ENCODE measurements around the gene MAP3K5.
A peak's percentile ranks its signal among the peaks of the same experiment; 100 is the strongest.

Gene MAP3K5

DNA sequence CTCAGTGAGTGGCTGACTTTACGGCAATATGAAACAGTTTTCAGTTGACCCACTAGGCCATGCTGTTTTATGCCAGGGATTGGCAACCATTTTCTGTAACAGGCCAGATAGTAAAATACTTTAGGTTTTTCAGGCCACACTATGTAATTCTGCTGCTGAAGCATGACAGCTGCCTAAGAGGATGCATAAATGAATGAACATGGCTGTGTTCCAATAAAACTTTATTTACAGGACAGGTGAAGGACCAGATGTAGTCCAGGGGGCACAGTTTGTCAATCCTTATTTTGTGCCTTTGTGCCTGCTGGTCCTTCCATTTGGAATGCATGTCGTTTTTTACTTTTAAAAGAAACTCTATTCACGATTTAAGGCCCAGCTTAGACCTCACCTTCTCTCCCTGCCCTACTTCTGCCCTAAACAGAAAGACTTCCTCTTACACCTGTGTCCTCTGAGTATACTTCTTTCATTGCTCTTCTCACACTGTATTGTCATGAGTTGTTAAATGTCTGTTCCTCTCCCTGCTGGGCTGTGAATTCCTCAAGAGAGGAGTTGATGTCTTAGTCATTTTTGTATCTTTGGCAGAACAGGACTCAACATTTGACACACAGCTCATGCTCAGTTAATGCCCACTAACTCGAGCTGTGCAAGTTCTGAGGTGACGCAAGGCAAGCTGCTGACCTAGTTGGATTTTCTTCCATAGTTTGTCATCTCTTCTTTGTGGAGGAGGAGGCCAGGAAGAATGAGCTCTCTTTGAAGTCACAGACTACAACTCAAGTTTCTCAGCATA lies 152.0 kb downstream of the MAP3K5 start:
- DNase-seq, result no peak

DNA sequence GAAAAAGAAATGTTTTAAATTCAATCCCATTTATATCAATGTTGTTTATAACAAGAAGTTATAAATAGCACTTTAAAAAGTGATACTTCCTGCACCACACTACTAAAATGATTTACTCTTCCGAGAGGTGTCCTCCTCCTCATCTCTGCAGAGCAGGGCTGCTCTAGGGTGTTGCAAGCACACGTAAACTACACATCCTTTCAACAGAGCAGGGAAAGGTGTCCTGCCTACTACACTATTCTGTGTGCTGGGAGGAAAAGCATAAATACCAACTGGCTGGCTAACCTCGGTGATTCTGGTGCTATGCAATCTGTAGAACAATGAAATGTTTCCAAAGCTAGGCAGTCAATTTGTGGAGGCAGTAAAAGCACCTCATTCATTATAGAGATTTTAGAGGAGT lies 152.6 kb downstream of the MAP3K5 start:
- DNase-seq, result no peak

DNA sequence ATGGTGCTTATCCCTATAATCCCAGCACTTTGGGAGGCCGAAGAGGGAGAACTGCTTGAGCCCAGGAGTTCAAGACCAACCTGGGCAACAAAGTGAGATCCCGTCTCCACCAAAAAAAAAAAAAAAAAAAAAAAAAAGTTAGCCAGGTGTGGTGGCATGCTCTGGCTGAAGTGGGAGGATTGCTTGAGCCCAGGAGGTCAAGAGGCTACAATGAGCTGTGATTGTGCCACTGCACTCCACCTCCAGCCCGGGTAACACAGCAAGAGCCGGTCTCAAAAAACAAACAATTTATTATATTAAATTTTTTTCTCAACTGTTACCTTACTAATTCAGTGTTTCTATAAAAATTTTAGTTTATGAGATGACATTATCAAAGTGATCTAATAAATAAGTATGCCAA lies 156.7 kb downstream of the MAP3K5 start:
- no peak for DNase-seq

DNA sequence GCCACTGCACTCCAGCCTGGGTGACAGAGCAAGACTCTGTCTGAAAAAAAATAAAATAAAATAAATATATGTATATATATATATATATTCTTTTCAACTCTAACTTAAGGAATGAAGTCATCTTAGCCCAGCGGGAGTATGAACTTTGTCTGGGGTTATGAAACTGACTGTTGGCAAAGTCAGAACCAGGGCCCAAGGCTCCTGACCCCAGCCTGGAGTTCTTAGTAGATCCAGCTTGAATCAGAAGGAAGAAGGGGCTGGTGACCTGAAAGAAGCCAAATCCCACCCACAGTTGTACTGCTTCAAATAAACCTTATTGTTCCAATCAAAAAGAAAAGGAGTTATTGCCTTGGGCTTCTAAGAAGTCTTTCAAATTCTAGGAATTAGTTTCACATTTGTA lies 158.9 kb downstream of the MAP3K5 start:
- no peak for DNase-seq

DNA sequence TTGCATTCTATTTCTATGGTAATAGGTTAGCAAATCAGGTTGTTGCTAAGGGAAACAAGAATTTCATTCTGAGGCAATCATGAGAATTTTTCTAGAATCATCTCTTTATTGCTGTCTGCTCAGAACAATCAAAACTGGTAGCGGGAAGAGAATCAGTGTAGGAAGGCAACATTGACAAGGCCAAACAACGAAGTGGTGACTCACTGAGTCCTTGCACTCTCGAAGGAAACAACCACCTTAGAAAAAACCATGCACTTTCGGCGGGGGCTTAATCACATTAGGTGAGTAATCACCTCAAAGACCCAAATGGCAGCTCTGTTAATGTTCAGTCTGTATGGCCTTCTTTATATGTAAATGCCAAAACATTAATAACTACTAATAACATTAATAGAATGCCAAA lies 163.3 kb downstream of the MAP3K5 start:
- DNase-seq, result peak; percentile 56

DNA sequence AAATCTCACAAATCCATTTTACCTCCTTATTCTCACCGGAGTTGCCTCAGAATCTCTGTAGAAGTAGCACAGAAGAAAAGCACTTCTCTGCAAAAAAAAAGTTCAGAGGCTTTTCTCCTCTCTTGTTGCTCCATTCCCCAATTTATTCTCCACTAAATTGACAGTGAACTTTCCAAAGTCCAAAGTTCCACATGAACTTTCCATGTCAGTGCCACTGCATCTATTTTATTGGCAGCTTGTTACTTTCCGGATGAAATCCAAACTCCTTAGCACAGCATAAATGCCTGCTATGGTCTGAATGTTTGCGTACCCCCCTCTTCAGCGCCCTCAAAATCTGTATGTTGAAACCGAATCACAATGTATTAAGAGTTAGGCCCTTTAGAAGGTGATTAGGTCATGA lies 165.1 kb downstream of the MAP3K5 start:
- no peak for DNase-seq

DNA sequence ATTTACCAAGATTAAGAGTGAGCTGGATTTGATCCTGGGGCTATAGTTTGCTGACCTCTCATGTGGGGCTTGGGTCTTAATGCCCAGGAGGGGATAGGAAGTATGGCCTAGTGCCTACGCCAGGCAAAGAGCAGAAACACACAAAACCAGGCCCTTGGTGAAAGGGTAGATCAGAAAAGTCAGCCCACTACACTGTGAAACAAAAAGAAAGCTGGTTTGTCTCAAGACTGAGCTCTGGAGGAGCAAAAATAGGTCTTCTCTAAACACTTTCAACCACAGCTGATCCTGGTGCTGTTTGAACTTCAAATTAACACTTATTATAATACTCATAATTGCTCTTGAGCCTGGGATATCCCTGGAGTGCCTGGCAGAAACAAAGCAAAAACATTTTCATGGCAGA lies 167.0 kb downstream of the MAP3K5 start:
- DNase-seq, result no peak

DNA sequence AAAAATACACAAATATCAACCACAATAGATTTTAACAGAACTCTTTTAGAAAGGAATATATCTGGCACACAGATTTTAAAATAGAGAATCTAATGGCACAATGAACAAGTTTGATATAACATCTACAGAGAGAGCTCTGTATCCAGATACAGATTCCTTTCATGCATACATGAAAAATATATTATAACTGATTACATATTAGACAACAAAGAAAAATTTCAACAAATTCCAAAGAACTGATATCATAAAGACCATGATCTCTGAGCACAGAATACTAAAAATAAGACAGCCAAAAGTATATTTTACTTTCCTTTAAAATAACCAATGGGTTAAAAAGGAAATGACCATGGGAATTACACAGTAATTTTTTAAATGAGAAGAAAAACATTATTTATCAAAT lies 167.9 kb downstream of the MAP3K5 start:
- DNase-seq, result no peak

DNA sequence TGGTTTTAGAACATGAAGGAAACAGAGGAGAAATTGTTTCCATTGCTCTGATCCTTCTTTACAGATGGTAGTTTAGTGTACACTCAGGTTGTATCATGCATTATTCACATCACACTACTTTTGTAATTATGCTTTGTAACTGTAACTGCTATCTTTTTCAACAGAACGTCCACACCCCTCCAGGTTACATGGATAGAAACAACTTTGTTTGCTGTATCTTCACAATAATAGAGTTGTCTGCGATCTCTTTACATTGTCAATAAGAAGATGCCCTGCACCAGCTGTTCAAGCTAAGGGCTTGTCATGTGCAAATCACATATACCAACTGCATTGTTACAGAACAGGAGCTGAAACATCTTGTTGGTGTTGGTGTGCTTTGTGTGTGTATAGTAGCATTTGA lies 174.2 kb downstream of the MAP3K5 start:
- no peak for DNase-seq

DNA sequence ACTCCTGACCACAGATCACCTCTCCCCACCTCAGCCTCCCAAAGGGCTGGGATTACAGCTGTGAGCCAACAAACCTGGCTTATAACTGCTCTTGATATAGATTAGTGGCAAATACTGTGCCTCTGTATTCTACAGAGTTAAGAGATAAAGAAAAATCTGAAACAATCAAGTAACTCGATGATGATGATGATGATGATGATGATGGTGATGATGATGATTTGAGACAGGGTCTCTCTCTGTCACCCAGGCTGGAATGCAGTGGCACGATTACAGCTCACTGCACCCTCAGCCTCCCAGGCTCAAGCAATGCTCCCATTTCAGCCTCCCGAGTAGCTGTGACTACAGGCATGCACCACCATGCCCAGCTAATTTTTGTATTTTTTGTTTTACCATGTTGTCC lies 175.8 kb downstream of the MAP3K5 start:
- DNase-seq, result no peak

DNA sequence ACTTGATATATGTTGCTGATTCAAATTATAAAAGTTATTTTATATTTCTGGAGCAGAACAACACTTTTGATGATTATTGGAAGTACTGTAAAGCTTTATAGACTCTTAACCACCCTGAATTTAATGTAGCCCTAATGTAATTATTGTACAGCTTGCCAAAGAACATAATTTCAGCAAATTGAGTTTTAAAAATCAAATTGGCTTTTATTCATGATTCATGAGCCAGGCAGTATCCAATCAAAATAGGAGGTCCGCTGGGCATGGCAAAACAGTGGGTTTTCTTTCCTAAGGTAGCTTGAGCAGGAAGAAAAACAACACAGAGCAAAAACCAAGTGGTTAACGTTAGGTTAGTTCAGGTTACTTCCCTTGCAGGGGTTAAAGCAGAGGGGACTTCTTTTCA lies 177.3 kb downstream of the MAP3K5 start:
- DNase-seq, result no peak

DNA sequence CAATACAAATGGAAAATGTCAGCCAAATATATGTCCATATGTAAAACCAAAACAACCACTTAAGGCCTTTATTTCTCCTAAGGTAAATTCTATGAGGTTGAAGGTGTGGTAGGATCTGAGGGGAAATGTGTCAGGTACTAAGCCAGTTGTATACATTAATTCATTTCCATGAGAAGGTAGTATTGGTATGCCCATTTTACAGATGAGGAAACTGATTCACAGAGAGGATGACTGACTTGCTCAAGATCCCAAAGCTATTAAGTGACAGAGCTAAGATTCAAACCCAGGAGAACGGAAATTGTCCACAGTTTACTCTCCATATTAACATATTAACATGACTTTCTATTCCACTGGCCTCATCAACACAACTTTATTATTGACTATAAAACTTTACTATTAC lies 177.9 kb downstream of the MAP3K5 start:
- DNase-seq, result no peak

DNA sequence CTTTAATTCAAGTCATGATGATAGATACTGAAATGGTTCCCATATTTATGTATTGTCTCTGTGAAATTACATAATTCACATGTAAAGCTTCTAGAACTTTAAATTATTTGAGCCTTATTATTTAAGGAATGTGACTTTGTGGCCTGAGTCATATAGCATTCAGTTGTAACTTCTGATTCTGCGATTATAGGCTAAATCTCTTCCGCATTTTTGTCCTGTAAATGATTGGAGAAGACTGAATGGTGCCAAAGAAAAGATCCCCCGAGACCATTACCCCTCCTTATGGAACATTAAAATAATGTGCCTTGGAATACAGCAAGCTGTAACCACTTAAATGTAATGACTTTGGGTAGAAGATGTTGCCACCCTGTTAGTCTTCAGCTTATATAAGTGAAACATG lies 178.8 kb downstream of the MAP3K5 start:
- no peak for DNase-seq

DNA sequence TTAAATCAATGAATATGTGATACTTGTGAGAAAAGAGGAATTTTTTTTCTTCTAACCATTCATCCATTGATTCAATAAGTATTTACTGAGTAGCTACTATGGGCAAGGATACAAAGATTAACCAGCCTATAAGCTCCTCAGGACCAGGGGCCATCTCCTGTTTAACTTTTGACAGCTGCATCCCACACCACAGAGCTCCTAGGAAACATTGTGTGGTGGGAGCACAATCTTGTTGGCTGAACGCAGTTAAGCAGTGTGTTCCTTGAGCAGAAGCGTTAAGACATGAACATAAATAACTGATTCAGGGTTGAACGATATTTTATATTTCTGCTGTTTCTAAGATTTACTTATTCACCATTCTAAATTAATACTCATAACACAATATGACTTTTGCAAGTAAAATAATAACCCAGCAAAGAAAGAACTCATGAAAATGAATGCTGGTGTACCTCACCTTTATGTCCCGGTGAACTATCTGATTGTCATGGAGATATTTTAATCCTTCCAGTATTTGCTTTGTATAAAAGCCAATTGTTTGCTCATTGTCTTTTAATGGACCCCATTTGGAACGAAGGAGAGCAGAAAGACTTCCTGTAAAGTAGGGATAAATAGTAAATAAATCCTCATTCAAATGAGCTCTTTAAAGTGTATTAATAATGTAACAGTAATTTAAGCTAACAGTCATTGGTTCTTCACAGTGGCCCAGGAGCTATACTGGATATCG lies 179.4 kb downstream of the MAP3K5 start:
- no peak for DNase-seq

DNA sequence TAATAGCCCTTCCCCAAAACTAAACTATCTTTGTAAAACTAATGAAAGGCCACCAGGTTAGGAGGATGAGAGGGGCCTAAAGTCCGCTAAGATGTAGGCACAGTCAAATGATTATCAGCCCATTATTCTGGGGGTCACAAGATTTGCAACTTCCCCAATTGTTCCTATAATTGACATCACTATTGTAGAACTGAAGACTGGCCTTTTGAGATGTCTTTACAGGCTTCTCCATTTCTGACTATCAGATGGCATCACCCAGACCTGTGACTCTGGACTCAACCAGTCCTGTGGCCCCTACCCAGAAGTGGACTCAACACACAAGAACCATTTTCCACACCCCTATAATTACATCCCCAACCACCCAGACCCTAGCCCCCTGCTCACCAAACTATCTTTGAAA lies 180.5 kb downstream of the MAP3K5 start:
- no peak for DNase-seq

DNA sequence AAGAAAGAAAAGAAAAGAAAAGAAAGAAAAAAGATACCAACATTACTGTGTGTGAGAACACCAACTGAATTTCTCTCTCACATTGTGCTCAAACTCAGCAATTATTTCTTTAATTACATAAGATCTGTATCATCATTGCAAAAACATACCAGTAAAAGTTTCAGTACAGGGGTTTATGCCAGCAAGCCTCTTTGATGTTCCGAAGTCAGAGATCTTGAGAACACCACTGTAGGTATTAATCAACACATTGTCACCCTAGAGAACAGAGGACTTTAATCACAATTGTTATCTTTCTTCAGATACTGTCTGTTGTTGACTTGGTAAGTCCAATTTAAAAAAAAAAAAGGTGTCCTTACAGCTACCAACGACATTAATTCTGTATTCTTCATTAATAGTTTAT lies 181.1 kb downstream of the MAP3K5 start:
- no peak for DNase-seq

DNA sequence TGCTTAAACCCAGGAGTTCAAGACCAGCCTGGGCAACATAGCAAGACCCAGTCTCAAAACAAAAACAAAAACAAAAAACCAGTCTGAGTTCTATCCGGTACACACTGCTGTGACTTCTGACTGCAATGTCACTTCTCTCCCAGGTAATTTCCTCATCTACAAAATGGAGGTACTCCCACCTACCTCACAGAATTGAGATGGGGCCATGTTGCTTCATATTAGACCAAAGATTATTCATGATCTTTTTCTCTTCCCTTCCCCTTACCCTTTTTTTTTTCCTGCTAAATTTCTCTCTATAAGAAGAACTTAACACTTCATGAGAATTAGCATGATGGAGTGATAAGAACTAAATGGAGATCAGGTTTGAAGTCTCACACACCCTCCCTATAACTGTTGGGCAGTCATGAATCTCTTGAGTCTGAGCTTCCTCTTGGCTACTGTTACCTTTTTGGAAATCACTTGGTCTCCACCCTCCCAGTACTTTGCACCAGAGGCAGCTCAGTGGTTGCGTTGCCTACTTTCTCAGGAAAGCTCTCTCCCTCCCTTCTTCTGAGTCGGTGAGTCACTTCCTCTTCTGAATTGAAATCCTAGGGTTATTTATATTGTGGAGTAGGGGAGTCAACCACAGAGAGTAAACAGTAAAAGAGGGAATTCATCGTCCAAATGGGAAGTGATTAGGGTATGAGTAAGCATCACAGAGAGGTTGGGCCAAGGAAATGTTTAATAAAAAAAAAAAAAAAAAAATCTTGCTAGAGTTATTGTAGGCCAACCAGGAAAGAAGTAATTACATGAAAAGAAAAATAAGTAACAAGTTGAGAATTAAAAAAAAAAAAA lies 182.2 kb downstream of the MAP3K5 start:
- no peak for DNase-seq

DNA sequence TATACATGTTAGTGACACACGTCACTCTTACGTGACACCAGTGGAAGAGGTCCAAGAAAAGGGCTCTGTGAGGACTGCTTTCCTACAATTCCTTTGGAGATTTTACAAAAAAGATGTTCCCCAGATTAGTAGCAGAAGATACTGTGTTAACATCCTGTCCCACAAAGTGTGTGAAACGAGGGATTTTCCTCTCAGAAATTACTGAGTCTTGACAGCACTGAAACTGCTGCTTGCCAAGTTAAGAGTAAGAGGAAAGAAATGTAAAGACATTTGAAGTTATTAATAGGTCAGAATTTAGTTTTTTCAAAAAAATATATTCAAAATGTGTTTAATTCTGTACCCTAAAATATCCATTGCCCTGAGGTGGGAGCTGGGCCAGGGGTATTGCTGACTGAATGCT lies 183.3 kb downstream of the MAP3K5 start:
- no peak for DNase-seq

DNA sequence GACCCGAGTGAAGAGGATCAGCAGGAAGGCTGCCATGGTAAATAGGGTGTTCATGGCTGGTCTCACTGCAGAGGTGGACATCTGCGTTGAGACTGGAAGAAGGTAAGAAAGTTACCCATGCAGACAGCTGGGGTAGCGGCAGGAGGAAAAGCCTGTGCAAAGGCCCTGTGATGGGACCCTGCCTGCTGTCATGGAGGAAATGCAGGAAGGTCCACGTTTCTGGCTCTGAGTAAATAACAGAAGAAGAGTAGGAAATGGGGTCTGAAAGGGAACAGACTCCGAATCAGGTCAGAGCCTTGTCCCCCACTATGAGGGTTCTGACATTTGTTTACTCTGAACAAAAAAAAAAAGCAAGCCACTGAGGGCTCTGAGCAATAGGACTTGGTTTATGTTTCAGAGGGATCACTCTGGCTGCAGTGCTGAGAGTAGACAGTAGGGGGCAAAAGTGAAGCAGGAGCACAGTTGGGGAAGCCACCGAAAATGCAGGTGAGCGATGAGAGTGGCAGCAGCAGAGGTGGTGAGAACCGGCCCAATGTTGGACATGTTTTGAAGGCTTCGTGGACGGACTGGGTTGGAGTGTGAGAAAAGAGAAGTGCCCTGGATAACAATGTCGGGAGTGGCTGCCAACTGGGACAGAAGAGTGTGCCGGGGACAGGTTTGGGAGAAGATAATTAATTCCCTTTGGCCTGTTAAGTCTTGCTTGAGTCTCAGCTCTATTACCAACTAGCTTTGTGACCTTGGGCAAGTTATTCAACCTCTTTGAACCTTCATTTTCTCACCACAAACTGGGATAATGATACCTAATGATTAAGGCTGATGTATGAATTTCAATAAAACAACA lies 184.1 kb downstream of the MAP3K5 start:
- peak; percentile 75 for DNase-seq

DNA sequence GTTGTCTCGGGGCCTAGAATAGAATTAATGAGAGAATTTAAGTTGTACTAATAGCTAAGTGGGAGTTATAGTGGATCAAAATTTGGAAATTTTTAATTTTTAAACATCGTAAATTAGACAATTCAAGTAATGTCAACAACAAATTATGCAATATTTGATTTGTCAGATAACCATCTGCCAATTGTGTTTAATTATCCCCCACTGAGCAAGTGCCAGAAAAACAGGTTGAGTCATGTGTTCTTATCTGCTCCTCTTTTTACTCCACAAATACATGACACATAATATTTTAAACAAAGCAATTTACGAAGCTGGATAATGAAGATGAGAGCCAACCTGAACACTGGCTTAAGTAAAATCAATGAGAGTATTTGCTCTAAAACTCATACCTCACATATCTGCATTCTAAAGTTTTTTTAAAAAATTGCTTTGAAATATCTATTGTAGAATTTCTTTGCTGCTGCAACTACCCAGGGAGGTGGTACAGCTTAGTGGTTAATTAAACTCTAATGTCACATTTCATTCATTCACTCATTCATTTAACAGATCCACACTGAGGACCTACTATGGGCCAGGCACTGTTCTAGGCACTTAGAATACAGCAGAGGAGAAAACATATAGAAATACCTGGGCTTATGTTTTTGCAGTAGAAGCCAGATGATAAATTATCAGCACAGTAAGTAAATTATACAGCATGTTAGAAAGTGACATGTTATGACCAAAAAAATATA lies 184.9 kb downstream of the MAP3K5 start:
- no peak for DNase-seq

DNA sequence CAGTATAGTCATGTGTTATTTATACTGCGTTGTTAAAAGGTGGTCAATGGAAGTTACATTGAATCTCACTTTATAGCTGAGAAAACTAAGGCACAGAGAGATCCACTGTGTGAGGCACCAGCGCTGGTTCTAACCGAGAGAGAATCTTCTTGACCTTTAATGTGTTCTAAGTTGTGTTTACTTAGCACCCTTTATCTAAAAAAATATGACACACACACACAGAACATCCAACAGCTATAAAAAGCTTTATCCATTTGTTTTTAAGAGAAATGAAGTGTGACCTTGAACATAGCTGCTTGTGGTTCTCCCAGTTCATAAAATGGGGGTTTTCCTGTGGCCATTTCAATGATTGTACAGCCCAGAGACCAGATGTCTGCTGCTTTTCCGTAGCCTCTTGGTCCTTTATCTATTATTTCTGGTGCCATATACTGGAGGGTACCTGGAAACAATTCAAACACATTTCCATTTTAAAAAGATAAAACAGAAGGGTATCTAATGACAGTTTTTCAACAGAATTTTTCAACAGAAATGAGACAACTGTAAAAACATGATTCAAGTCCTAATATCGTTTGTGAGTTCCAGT lies 187.3 kb downstream of the MAP3K5 start:
- no peak for DNase-seq

DNA sequence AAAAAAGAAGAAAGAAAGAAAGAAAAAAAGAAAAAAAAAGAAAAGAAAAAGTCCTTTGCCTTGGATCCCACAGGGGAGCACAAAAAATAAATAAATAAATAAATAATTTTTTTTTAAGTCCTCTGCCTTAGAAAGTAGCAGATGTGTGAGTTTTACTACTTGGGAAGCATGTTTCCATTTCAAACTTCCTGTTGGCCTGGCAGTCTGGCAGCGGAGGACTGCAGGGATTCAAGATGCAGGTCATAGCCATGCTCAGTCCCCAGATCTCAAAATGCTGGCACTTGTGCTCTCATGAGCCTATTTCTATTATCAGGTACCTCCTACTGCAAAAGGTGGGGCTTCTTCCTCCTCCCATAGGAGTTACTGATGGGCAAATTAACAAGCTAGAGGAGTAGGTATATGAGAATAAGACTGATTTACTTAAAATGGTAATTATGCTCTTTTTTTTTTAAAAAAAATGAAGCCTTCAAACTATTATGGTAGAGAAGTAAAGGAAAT lies 187.9 kb downstream of the MAP3K5 start:
- no peak for DNase-seq

All from NCI-H82 (cell line).